ENCODE data around the gene CCIN. TPM values are rescaled to one million over a fixed set of nuclear protein-coding genes. Genes with fewer than 3 reads are reported as not detected.
"Not testable (repeated sequence)": the region's sequence is repeated elsewhere in the genome, so short reads cannot be mapped to it uniquely, and the experiment has no call there.

The CCIN gene
- total RNA-seq, 1 donor from 2014 or later, result 0.18 TPM

- Histone ChIP-seq H3K9me3 (no peaks in the 10 kb centered on the region), H3K4me1 (peaks cover 8% of the 10 kb centered on the region), H3K36me3 (peaks cover 24% of the 10 kb centered on the region), H3K27me3 (ENCODE audit: low read depth) (no peaks in the 10 kb centered on the region), H3K27ac (no peak overlapping the region), H3K4me3 (no peak overlapping the region)
- no peak for TF ChIP-seq CTCF (IDR thresholded peaks at IDR 0.05)
- no peak for DNase-seq
- intact Hi-C loops (cut with DNase I), result no loop called here
- no peak for ATAC-seq
These were observed 43.9 kb upstream of the CCIN start for GRCh38 chr9:36125062-36125855.

GRCh38 chr9:36126016-36126730 is 43.0 kb upstream of the CCIN start:
- peaks cover 23% of the 10 kb centered on the region for H3K36me3 ChIP-seq

GRCh38 chr9:36127652-36128244 is 41.4 kb upstream of the CCIN start:
- TF ChIP-seq CTCF (IDR thresholded peaks at IDR 0.05), result no peak
- peak overlapping the region; percentile 41 for H3K27ac ChIP-seq
- H3K36me3 ChIP-seq, result peaks cover 8% of the 10 kb centered on the region
- H3K9me3 ChIP-seq, result no peaks in the 10 kb centered on the region
- H3K27me3 ChIP-seq (ENCODE audit: low read depth), result no peaks in the 10 kb centered on the region
- H3K4me3 ChIP-seq, result no peak overlapping the region
- DNase-seq (no peak), ATAC-seq (peak; percentile 79 to 88)
- intact Hi-C loops (cut with DNase I), result no loop called here
- peaks cover 8% of the 10 kb centered on the region for H3K4me1 ChIP-seq

More at GRCh38 chr9:36126016-36126730, 43.0 kb upstream of the CCIN start:
- DNase-seq, result no peak
- Histone ChIP-seq H3K9me3 (no peaks in the 10 kb centered on the region), H3K27ac (peak overlapping the region; percentile 6), H3K4me1 (peaks cover 8% of the 10 kb centered on the region), H3K4me3 (no peak overlapping the region), H3K27me3 (ENCODE audit: low read depth) (no peaks in the 10 kb centered on the region)
- intact Hi-C loops (cut with DNase I), result no loop called here
- ATAC-seq, result no peak
- no peak for TF ChIP-seq CTCF (IDR thresholded peaks at IDR 0.05)

GRCh38 chr9:36128349-36128748 is 40.8 kb upstream of the CCIN start:
- H3K4me3 ChIP-seq, result no peak overlapping the region
- H3K36me3 ChIP-seq, result peaks cover 2% of the 10 kb centered on the region
- no peaks in the 10 kb centered on the region for H3K9me3 ChIP-seq
- intact Hi-C loops (cut with DNase I), result no loop called here
- no peak for DNase-seq
- H3K4me1 ChIP-seq, result peaks cover 8% of the 10 kb centered on the region
- H3K27ac ChIP-seq, result no peak overlapping the region
- no peak for TF ChIP-seq CTCF (IDR thresholded peaks at IDR 0.05)
- peak; percentile 67 to 70 for ATAC-seq
- no peaks in the 10 kb centered on the region for H3K27me3 ChIP-seq (ENCODE audit: low read depth)

- Histone ChIP-seq H3K27ac (peak overlapping the region; percentile 25), H3K4me1 (peaks cover 8% of the 10 kb centered on the region), H3K36me3 (no peaks in the 10 kb centered on the region), H3K27me3 (ENCODE audit: low read depth) (no peaks in the 10 kb centered on the region), H3K9me3 (no peaks in the 10 kb centered on the region), H3K4me3 (no peak overlapping the region)
- no peak for DNase-seq
- peak in 1 of 2 donors; percentile 68 for ATAC-seq
- TF ChIP-seq CTCF (IDR thresholded peaks at IDR 0.05), result no peak
- intact Hi-C loops (cut with DNase I), result no loop called here
These were observed 40.0 kb upstream of the CCIN start for GRCh38 chr9:36129139-36129538.

- ATAC-seq; H3K4me3 ChIP-seq; DNase-seq; H3K36me3 ChIP-seq; H3K27ac ChIP-seq; H3K9me3 ChIP-seq; intact Hi-C loops (cut with DNase I); H3K27me3 ChIP-seq (ENCODE audit: low read depth): not testable (repeated sequence)
- peaks cover 16% of the 10 kb centered on the region for H3K4me1 ChIP-seq
These were observed 37.5 kb upstream of the CCIN start for GRCh38 chr9:36131666-36132065.
